Activated T-helper 1 cell treated with anti-CD3 and anti-CD28 coated beads, Interleukin-12 subunit alpha, Interleukin-12 subunit beta, Interleukin-2, Interleukin-4 antibody, amounts not matched to agents 30 ng/mL and 10 ng/mL and 1 ng/mL, durations not matched to agents 14 hours and 24 hours and 36 hours (primary cell): ENCODE data around the gene ARHGAP25. TPM values are rescaled to one million over a fixed set of nuclear protein-coding genes. Genes with fewer than 3 reads are reported as not detected.
A peak's percentile ranks its signal among the peaks of the same experiment; 100 is the strongest.

ENCODE experiments used
- DNase-seq: peaks from one replicate; pipeline ENCODE4 v3.0.0; 2021; ENCODE audit warnings: low spot score
- H3K27ac Mint-ChIP-seq: one replicate; pipeline ENCODE4 v1.8.0; 2021; ENCODE audit warnings: mild to moderate bottlenecking, mixed read lengths
- H3K27me3 Mint-ChIP-seq: one replicate; pipeline ENCODE4 v1.8.0; 2022; ENCODE audit warnings: mild to moderate bottlenecking, moderate library complexity, mixed read lengths; ENCODE audit not compliant: insufficient read depth
- H3K36me3 Mint-ChIP-seq: one replicate; pipeline ENCODE4 v1.8.0; 2021; ENCODE audit warnings: low read depth, mixed read lengths
- H3K4me1 Mint-ChIP-seq: one replicate; pipeline ENCODE4 v1.8.0; 2021; ENCODE audit warnings: low read depth, mixed read lengths
- H3K4me3 Mint-ChIP-seq: one replicate; pipeline ENCODE4 v1.8.0; 2021; ENCODE audit warnings: mild to moderate bottlenecking, moderate library complexity, mixed read lengths
- H3K9me3 Mint-ChIP-seq: one replicate; pipeline ENCODE4 v1.8.0; 2021; ENCODE audit warnings: mixed read lengths
- intact Hi-C: fragments of 100-400 bp; cut with micrococcal nuclease; formaldehyde crosslinking; loops from one replicate; pipeline ENCODE4 v1.15.1; 2024
- total RNA-seq: library from RNA; stranded (reverse); gene quantifications from 2 replicates; pipeline ENCODE4 v1.2.3, GENCODE V29; 2022

ARHGAP25 gene
- total RNA-seq, 1 donor from 2014 or later, result 74.2 TPM

DNA sequence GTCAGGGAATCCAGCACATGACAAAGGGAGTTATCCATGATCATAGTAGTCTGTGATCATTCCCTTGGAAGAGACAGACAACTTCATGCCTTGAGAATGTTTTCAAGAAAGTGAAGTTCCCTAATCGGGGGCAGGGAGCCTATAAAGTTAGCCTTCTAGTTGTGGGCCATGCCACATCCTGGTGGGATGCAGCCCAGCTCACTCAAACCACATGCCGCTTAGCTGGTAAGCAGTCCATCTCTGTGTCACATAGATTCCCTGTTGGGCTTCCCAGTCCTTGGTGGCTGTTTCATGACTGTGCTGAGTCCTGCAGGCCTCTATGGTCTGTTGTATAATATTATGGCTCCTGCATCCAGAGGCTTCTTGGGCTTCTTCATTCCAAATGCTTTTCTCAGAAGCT is 11.4 kb upstream of the ARHGAP25 start:
- peaks cover 2% of the 10 kb centered on the region for H3K27me3 Mint-ChIP-seq
- no peaks in the 10 kb centered on the region for H3K9me3 Mint-ChIP-seq
- no peaks in the 10 kb centered on the region for H3K36me3 Mint-ChIP-seq
- no peak overlapping the region for H3K27ac Mint-ChIP-seq
- intact Hi-C loops, result no loop called here
- no peak for DNase-seq
- no peak overlapping the region for H3K4me3 Mint-ChIP-seq
- peaks cover 100% of the 10 kb centered on the region for H3K4me1 Mint-ChIP-seq

- intact Hi-C loops, result no loop called here
- no peaks in the 10 kb centered on the region for H3K36me3 Mint-ChIP-seq
- H3K9me3 Mint-ChIP-seq, result no peaks in the 10 kb centered on the region
- peak overlapping the region; percentile 62 for H3K27ac Mint-ChIP-seq
- no peak overlapping the region for H3K4me3 Mint-ChIP-seq
- peaks cover 86% of the 10 kb centered on the region for H3K4me1 Mint-ChIP-seq
- DNase-seq, result no peak
- peaks cover 2% of the 10 kb centered on the region for H3K27me3 Mint-ChIP-seq
Observed at GRCh38 chr2:68726100-68726499, 8.5 kb upstream of the ARHGAP25 start.

DNA sequence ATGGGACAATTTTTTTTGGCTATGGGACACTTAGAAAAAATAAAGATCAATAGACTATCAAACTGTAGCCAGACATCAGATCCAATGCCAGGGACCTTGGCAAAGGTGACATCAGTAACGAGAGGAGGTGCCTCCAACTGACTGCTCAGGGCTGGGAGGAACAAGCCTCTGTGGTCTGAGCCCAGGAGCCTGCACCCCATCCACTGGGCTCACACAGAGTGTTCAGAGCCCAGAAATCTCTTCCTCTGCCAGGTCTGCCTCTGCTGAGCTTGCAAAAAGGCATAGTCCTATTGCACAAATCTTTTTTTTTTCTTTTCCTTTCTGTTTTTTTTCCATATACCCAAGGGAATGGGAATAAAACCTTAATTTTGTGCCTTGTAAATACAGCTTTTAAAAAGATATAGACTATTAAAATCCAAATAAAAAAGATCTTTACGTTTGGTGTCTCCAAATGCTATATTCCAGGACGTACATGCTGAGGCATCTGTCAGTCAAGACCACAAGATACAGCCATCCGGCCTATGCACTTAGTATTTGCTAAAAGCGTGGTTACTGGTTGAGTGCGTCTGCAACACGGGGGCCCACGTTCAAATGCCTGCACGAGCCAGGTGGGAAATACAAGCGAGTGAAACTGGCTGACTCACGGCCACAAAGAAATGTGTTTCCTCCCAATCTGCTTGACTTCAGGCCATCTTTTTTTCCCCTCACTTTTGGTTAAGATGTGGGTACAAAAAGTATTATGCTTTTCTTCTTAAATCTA is 7.8 kb upstream of the ARHGAP25 start:
- no peak overlapping the region for H3K4me3 Mint-ChIP-seq
- peak; percentile 74 for DNase-seq
- peak overlapping the region; percentile 82 for H3K27ac Mint-ChIP-seq
- H3K9me3 Mint-ChIP-seq, result no peaks in the 10 kb centered on the region
- H3K27me3 Mint-ChIP-seq, result peaks cover 2% of the 10 kb centered on the region
- H3K36me3 Mint-ChIP-seq, result no peaks in the 10 kb centered on the region
- intact Hi-C loops, result loop anchor here (1.0 kb wide), 2 partner anchors 9 kb away; no protein-coding TSS in a partner anchor
- H3K4me1 Mint-ChIP-seq, result peaks cover 86% of the 10 kb centered on the region

GRCh38 chr2:68727683-68728375 is 6.8 kb upstream of the ARHGAP25 start:
- DNase-seq, result no peak
- H3K36me3 Mint-ChIP-seq, result no peaks in the 10 kb centered on the region
- intact Hi-C loops, result loop anchor here (1.0 kb wide), 2 partner anchors 7 to 11 kb away; no protein-coding TSS in a partner anchor
- peaks cover 2% of the 10 kb centered on the region for H3K27me3 Mint-ChIP-seq
- peaks cover 77% of the 10 kb centered on the region for H3K4me1 Mint-ChIP-seq
- peak overlapping the region; percentile 82 for H3K27ac Mint-ChIP-seq
- peak overlapping the region; percentile 32 for H3K4me3 Mint-ChIP-seq
- H3K9me3 Mint-ChIP-seq, result no peaks in the 10 kb centered on the region

GRCh38 chr2:68730828-68731227 is 3.8 kb upstream of the ARHGAP25 start:
- no peak for DNase-seq
- H3K9me3 Mint-ChIP-seq, result no peaks in the 10 kb centered on the region
- H3K36me3 Mint-ChIP-seq, result no peaks in the 10 kb centered on the region
- intact Hi-C loops, result no loop called here
- H3K4me3 Mint-ChIP-seq, result no peak overlapping the region
- H3K4me1 Mint-ChIP-seq, result peaks cover 47% of the 10 kb centered on the region
- no peak overlapping the region for H3K27ac Mint-ChIP-seq
- no peaks in the 10 kb centered on the region for H3K27me3 Mint-ChIP-seq

- Mint-ChIP-seq H3K27ac (no peak overlapping the region), H3K9me3 (no peaks in the 10 kb centered on the region), H3K4me3 (no peak overlapping the region), H3K27me3 (no peaks in the 10 kb centered on the region), H3K36me3 (no peaks in the 10 kb centered on the region), H3K4me1 (peaks cover 35% of the 10 kb centered on the region)
- DNase-seq, result no peak
- intact Hi-C loops, result no loop called here
Observed at GRCh38 chr2:68732036-68732932, 2.3 kb upstream of the ARHGAP25 start.

GRCh38 chr2:68733365-68733764 is 1.2 kb upstream of the ARHGAP25 start:
- H3K4me1 Mint-ChIP-seq, result peaks cover 36% of the 10 kb centered on the region
- no peak overlapping the region for H3K4me3 Mint-ChIP-seq
- no peak for DNase-seq
- H3K27me3 Mint-ChIP-seq, result no peaks in the 10 kb centered on the region
- peaks cover 3% of the 10 kb centered on the region for H3K36me3 Mint-ChIP-seq
- H3K27ac Mint-ChIP-seq, result no peak overlapping the region
- intact Hi-C loops, result no loop called here
- no peaks in the 10 kb centered on the region for H3K9me3 Mint-ChIP-seq

GRCh38 chr2:68734176-68734575 is 435 bp upstream of the ARHGAP25 start:
- Mint-ChIP-seq H3K4me1 (peaks cover 37% of the 10 kb centered on the region), H3K9me3 (no peaks in the 10 kb centered on the region), H3K27me3 (no peaks in the 10 kb centered on the region), H3K36me3 (peaks cover 7% of the 10 kb centered on the region), H3K27ac (no peak overlapping the region), H3K4me3 (no peak overlapping the region)
- DNase-seq, result no peak
- intact Hi-C loops, result loop anchor here (1.0 to 2.0 kb wide), 9 partner anchors 11 to 267 kb away; partner anchors contain the start of genes APLF and FBXO48

- no peak overlapping the region for H3K4me3 Mint-ChIP-seq
- intact Hi-C loops, result loop anchor here (5.0 kb wide), 1 partner anchor 349 kb away; no protein-coding TSS in a partner anchor
- peaks cover 48% of the 10 kb centered on the region for H3K4me1 Mint-ChIP-seq
- peak overlapping the region; percentile 87 for H3K27ac Mint-ChIP-seq
- peaks cover 18% of the 10 kb centered on the region for H3K36me3 Mint-ChIP-seq
- H3K9me3 Mint-ChIP-seq, result no peaks in the 10 kb centered on the region
- no peak for DNase-seq
- no peaks in the 10 kb centered on the region for H3K27me3 Mint-ChIP-seq
Observed at GRCh38 chr2:68736086-68736485, 1.5 kb downstream of the ARHGAP25 start.

GRCh38 chr2:68737711-68738110 is 3.1 kb downstream of the ARHGAP25 start:
- peak overlapping the region; percentile 87 for H3K27ac Mint-ChIP-seq
- H3K4me1 Mint-ChIP-seq, result peaks cover 51% of the 10 kb centered on the region
- peaks cover 24% of the 10 kb centered on the region for H3K36me3 Mint-ChIP-seq

DNA sequence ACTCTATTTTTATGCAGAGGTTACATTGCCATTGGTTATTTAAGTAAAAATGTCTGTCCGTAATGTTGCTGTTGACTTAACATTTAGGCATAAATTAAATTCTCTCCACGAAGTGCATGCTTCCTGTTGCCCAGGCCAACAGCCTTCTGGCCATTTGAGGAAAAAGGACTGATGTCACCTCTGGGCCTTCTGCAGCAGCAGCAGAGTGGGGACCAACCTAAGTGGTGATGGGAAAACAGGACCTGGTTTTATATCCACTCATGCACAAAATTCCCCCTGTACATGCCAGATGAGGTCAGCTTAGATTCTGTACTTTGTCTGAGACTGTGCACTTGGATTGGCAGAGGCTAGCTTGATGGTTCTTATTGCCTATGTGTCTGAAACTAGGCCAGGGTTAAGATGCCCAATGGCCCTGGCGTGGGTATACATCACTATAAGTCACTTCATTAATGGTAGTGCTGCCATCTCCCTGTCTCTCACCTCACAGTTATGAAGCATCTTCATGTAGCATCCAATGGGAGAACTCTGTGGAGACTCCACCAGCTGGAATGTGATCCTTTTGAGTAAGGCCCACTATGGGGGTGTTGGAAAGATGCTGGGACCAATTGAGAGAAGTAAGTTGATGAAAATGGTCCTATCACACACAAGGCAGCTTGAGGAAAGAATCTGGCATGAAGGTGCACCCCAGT is 4.4 kb downstream of the ARHGAP25 start:
- Mint-ChIP-seq H3K36me3 (peaks cover 29% of the 10 kb centered on the region), H3K27me3 (no peaks in the 10 kb centered on the region), H3K27ac (peak overlapping the region; percentile 93), H3K9me3 (no peaks in the 10 kb centered on the region), H3K4me3 (no peak overlapping the region), H3K4me1 (peaks cover 65% of the 10 kb centered on the region)
- intact Hi-C loops, result loop anchor here (1.0 to 5.0 kb wide), 2 partner anchors 12 to 352 kb away; no protein-coding TSS in a partner anchor
- DNase-seq, result no peak

More at GRCh38 chr2:68737711-68738110, 3.1 kb downstream of the ARHGAP25 start:
- H3K27me3 Mint-ChIP-seq, result no peaks in the 10 kb centered on the region
- H3K9me3 Mint-ChIP-seq, result no peaks in the 10 kb centered on the region
- intact Hi-C loops, result loop anchor here (1.0 to 5.0 kb wide), 2 partner anchors 17 to 350 kb away; no protein-coding TSS in a partner anchor
- no peak overlapping the region for H3K4me3 Mint-ChIP-seq
- DNase-seq, result peak; percentile 55
